ENCODE results near the gene SHANK1. TPM values are rescaled to one million over a fixed set of nuclear protein-coding genes. Genes with fewer than 3 reads are reported as not detected.
"Not testable (repeated sequence)": the region's sequence is repeated elsewhere in the genome, so short reads cannot be mapped to it uniquely, and the experiment has no call there.

Gene SHANK1
- total RNA-seq, 4 donors from 2014 or later: 0.10 to 0.45 TPM; not detected in 2

DNA sequence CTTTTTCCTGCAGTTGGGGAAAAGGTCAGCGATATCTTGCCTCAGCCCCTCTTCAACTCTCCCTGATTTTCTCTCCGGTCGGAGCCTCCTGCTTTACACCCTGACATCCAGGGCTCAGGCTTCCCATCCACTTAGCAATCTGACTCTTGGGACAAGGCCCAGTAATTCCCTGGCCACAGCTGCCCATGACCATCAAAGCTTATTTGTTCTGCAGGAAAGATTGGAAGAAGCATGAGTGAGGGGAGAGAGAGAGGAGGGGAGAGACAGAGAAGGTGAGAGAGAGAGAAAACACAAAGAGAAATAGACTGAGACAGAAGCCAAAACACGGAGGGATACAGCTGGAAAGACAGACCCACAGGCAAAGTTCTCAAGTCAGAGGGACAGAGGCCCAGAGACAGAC is 93.6 kb downstream of the SHANK1 start:
- no peak for DNase-seq
- 36 to 48% methylated on average over 4 of the region's 4 CpGs for WGBS, 2 donors
- TF ChIP-seq POLR2A (IDR thresholded peaks at IDR 0.05): no peak
- TF ChIP-seq, protein P1, sequence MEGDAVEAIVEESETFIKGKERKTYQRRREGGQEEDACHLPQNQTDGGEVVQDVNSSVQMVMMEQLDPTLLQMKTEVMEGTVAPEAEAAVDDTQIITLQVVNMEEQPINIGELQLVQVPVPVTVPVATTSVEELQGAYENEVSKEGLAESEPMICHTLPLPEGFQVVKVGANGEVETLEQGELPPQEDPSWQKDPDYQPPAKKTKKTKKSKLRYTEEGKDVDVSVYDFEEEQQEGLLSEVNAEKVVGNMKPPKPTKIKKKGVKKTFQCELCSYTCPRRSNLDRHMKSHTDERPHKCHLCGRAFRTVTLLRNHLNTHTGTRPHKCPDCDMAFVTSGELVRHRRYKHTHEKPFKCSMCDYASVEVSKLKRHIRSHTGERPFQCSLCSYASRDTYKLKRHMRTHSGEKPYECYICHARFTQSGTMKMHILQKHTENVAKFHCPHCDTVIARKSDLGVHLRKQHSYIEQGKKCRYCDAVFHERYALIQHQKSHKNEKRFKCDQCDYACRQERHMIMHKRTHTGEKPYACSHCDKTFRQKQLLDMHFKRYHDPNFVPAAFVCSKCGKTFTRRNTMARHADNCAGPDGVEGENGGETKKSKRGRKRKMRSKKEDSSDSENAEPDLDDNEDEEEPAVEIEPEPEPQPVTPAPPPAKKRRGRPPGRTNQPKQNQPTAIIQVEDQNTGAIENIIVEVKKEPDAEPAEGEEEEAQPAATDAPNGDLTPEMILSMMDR (IDR thresholded peaks at IDR 0.05): no peak
- Histone ChIP-seq H3K9me3 (no peaks in the 10 kb centered on the region), H3K4me1 (no peaks in the 10 kb centered on the region), H3K4me3 (replicated peaks in 1 of 3) (no peak overlapping the region), H3K27ac (no peak overlapping the region), H3K36me3 (no peaks in the 10 kb centered on the region), H3K27me3 (no peaks in the 10 kb centered on the region)
- intact Hi-C loops (cut with DNase I): no loop called here

DNA sequence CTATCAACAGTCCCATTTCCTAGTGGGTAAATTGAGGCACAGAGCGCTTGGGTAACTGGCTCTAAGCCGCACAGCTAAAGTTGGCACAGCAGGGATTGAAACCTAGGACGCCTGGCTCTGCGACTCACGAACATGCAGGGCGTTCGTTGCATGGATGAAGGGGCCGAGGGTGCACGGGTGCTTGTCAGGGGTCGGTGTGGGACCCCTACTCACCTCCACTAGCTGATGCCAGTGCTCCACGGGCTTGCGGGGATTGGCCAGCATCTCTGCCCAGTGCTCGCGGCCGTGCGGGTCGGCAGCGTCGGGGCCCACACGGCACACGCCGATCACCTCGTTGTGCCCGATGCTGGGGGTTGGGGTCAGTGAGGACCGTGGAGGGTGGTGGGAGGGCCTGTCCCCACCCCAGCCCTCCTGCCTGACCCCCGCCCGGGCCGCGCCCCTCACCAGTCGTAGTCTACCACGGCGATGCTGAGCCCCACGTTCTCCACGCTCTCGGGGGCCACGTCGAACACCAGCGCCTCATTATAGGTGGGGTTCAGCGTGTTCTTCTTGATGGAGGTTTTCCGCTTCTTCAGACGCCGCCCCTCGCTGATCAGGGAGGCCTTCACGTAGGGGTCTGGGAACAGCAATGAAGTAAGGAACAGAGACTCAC is 94.5 kb downstream of the SHANK1 start:
- intact Hi-C loops (cut with DNase I): no loop called here
- no peaks in the 10 kb centered on the region for H3K4me1 ChIP-seq
- H3K36me3 ChIP-seq: no peaks in the 10 kb centered on the region
- H3K9me3 ChIP-seq: no peaks in the 10 kb centered on the region
- DNase-seq: no peak
- no peak overlapping the region for H3K4me3 ChIP-seq (replicated peaks in 1 of 3)
- no peaks in the 10 kb centered on the region for H3K27me3 ChIP-seq
- TF ChIP-seq, protein P1 (IDR thresholded peaks at IDR 0.05): no peak
- TF ChIP-seq POLR2A (IDR thresholded peaks at IDR 0.05): no peak
- no peak overlapping the region for H3K27ac ChIP-seq
- WGBS, 2 donors: 88 to 92% methylated on average over 15 to 41 of the region's 44 CpGs

DNA sequence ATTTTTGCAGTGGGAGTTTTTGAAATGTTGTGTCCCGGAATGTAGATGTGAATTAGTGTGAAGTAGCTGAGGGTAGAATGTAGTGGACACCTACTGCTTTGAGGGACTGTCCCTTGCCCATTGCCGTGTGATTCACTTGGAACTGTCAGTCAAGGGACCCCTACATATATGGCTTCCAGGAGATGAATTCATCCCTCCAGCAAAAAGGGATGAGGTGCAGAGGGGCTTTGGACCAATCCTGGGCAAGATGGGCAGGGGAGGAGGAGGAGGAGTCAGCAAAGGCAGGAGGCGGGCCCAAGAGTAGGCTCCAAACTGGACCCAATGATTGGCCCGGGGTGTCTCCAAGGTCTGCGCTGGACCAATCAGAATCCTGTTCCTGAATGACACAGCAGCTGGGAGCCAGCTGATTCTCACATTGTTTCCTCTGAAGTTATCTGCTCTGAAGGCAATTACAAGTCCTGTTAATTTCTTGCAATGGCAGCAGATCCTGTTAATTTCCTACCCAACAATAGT is 99.2 kb downstream of the SHANK1 start:
- H3K4me3 ChIP-seq (replicated peaks in 1 of 3): not testable (repeated sequence)

DNA sequence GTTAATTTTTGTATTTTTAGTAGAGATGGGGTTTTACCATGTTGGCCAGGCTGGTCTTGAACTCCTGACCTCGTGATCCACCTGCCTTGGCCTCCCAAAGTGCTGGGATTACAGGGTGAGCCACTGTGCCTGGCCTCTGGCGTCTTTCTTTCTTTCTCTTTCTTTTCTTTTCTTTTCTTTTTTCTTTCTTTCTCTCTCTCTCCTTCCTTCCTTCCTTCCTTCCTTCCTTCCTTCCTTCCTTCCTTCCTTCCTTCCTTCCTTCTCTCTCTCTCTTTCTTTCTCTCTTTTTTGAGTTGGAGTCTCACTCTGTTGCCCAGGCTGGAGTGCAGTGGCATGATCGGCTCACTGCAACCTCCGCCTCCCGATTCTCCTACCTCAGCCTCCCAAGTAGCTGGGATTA is 100.4 kb downstream of the SHANK1 start:
- H3K4me3 ChIP-seq (replicated peaks in 1 of 3); H3K27me3 ChIP-seq; H3K4me1 ChIP-seq; H3K36me3 ChIP-seq; H3K27ac ChIP-seq; intact Hi-C loops (cut with DNase I); DNase-seq; H3K9me3 ChIP-seq: not testable (repeated sequence)
- WGBS, 2 donors: 83% methylated on average over 5 of the region's 5 CpGs

More for the DNA sequence above, 99.2 kb downstream of the SHANK1 start:
- H3K36me3 ChIP-seq; H3K4me1 ChIP-seq; H3K27ac ChIP-seq; DNase-seq; H3K27me3 ChIP-seq; H3K9me3 ChIP-seq; intact Hi-C loops (cut with DNase I): not testable (repeated sequence)
- 79 to 80% methylated on average over 1 to 3 of the region's 5 CpGs for WGBS, 2 donors

DNA sequence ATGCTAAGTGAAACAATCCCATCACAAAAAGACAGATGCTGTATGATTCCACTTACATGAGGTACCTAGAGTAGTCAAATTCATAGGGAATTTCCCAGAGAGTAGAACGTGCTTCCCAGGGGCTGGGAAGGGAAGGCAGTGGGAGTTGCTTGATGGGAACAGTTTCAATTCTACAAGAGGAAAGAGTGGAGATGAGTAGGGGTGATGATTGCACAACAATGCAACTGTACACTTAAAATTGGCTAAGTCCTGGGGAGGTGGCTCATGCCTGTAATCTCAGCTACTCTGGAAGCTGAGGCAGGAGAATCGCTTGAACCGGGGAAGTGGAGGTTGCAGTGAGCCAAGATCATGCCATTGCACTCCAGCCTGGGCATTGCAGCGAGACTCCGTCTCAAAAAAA is 101.2 kb downstream of the SHANK1 start:
- H3K36me3 ChIP-seq; H3K4me1 ChIP-seq; H3K27me3 ChIP-seq; H3K4me3 ChIP-seq (replicated peaks in 1 of 3); H3K27ac ChIP-seq; intact Hi-C loops (cut with DNase I); H3K9me3 ChIP-seq; DNase-seq: not testable (repeated sequence)
- WGBS, 2 donors: 88 to 91% methylated on average over 4 of the region's 5 CpGs

- H3K27ac ChIP-seq; H3K9me3 ChIP-seq; intact Hi-C loops (cut with DNase I); H3K4me1 ChIP-seq; H3K27me3 ChIP-seq; H3K4me3 ChIP-seq (replicated peaks in 1 of 3); H3K36me3 ChIP-seq: not testable (repeated sequence)
- 47 to 87% methylated on average over 4 to 11 of the region's 11 CpGs for WGBS, 2 donors
- DNase-seq: peak; percentile 19 to 55
Observed at GRCh38 chr19:50612504-50613404, 106.8 kb downstream of the SHANK1 start.

Other genes with a start within 250 kb of the SHANK1 start
- gene EMC10, start 243.3 kb downstream of the SHANK1 start, total RNA-seq: 100 to 1,000 TPM; 139 to 250 (median 214) TPM
- gene GARIN5A, start 243.0 kb downstream of the SHANK1 start, total RNA-seq: 1 to 10 TPM; 1.4 to 8.1 (median 5.0) TPM
- gene JOSD2, start 208.6 kb downstream of the SHANK1 start, total RNA-seq: 10 to 100 TPM; 23.9 to 49.5 (median 41.3) TPM
- gene ASPDH, start 205.9 kb downstream of the SHANK1 start, total RNA-seq: not detected
- gene LRRC4B, start 151.4 kb downstream of the SHANK1 start, total RNA-seq: 1 to 10 TPM in 3 of 4 donors, under 1 TPM in 1; 0.59 to 3.0 (median 1.6) TPM
- 1 to 10 TPM in 2 of 4 donors, under 1 TPM in 1, not detected in 1; 0.67 to 1.4 (median 1.3) TPM for gene SYT3, start 79.9 kb downstream of the SHANK1 start, total RNA-seq
- gene C19orf81, start 70.4 kb downstream of the SHANK1 start, total RNA-seq: 1 to 10 TPM in 1 of 4 donors, not detected in 3; 1.7 TPM
- gene CLEC11A, start 3.6 kb upstream of the SHANK1 start, total RNA-seq: 10 to 100 TPM in 1 of 4 donors, 1 to 10 TPM in 3; 5.0 to 16.0 (median 8.9) TPM
- gene GPR32, start 50.7 kb upstream of the SHANK1 start, total RNA-seq: not detected
- not detected for gene ACP4, start 70.6 kb upstream of the SHANK1 start, total RNA-seq
- gene KLK1, start 104.0 kb upstream of the SHANK1 start, total RNA-seq: 1 to 10 TPM in 2 of 4 donors, under 1 TPM in 1, not detected in 1; 0.67 to 6.6 (median 6.1) TPM
- 1 to 10 TPM in 2 of 4 donors, under 1 TPM in 1, not detected in 1; 0.81 to 2.8 (median 1.8) TPM for gene KLK15, start 113.8 kb upstream of the SHANK1 start, total RNA-seq
- 1 to 10 TPM in 1 of 4 donors, under 1 TPM in 1, not detected in 2; 0.54 to 1.3 TPM for gene KLK3, start 135.1 kb upstream of the SHANK1 start, total RNA-seq
- gene KLK2, start 153.6 kb upstream of the SHANK1 start, total RNA-seq: 10 to 100 TPM in 1 of 4 donors, 1 to 10 TPM in 3; 2.8 to 11.0 (median 5.0) TPM
- 1 to 10 TPM in 3 of 4 donors, not detected in 1; 1.1 to 3.1 (median 1.9) TPM for gene KLK4, start 191.6 kb upstream of the SHANK1 start, total RNA-seq
- gene KLK5, start 233.2 kb upstream of the SHANK1 start, total RNA-seq: under 1 TPM in 1 of 4 donors, not detected in 3; 0.44 TPM
- not detected for gene KLK6, start 249.8 kb upstream of the SHANK1 start, total RNA-seq

Measured in thyroid gland (tissue), 4 donors.